H1 (cell line): Measurements from ENCODE around the gene TRIM6. TPM values are rescaled to one million over a fixed set of nuclear protein-coding genes. Genes with fewer than 3 reads are reported as not detected.

Experiments
- CTCF ChIP-seq, 3 experiments: IDR thresholded peaks; 1 replicate in 2 of 3; 2 replicates in 1 of 3; pipeline versions ENCODE4 v1.5.1 to v1.6.1; 2011; ENCODE audit warnings: low read length in 3 of 3, mild to moderate bottlenecking in 3 of 3, inconsistent platforms in 2 of 3, low read depth in 1 of 3, moderate library complexity in 1 of 3; ENCODE audit not compliant: insufficient read depth in 1 of 3; ENCODE audit errors: control extremely low read depth in 1 of 3
- polyA plus RNA-seq, 7 experiments: library from polyadenylated mRNA; depleted of rRNA in 3 of 7; stranded (reverse) in 5 of 7; unstranded in 2 of 7; fragments of >200 nt in 5 of 7; fragments of 200-250 nt in 2 of 7; gene quantifications; 1 replicate in 5 of 7; 2 replicates in 1 of 7; 4 replicates in 1 of 7; pipeline versions ENCODE4 v1.2.1 to v1.2.3, GENCODE V29; 2011 to 2013; ENCODE audit warnings: missing spikeins in 2 of 7, mixed read lengths in 2 of 7
- total RNA-seq: library from RNA; stranded (reverse); fragmentation: NEBNext Ultra II Directional; extraction: Animal tissue kit (Norgen Biotek cat#: 25700); gene quantifications from 2 replicates; pipeline ENCODE4 v1.2.1, GENCODE V29; 2021

The TRIM6 gene
- total and polyA plus RNA-seq, 2 of the 8 experiments (the other 6 are each of a cell fraction or from before 2014, with no cell fraction given) = 21.6 to 23.3 TPM

DNA sequence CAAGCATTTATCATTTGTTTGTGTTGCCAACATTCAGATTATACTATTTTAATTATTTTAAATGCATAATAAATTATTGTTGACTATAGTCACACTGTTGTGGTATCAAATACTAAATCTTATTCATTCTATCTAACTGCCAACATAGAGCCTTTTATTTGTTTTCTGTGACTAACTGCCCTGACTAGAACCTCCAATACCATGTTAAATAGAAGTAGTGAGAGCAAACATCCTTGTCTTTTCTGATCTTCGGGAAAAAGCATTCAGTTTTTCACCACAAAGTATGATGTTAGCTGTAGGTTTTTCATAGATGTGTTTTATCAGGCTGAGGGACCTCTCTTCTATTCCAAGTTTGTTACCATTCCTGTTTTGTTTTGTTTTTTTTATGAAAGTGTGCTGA lies 43.5 kb downstream of the TRIM6 start (continued):
- TF ChIP-seq CTCF (IDR thresholded peaks at IDR 0.05; ENCODE audit: control extremely low read depth in 1 of 3, insufficient read depth in 1 of 3, low read depth in 1 of 3, low read length in 3 of 3) = no peak
